PFSK-1 (cell line): ENCODE results near the gene VPS26B.

ENCODE experiments used
- FOXP2 ChIP-seq: optimal IDR thresholded peaks from 2 replicates; pipeline ENCODE3; 2011; ENCODE audit warnings: borderline replicate concordance, control low read depth, inconsistent platforms; ENCODE audit not compliant: insufficient read depth; ENCODE audit errors: extremely low read length, extremely low read depth
- POLR2AphosphoS5 ChIP-seq: IDR thresholded peaks from 2 replicates; pipeline ENCODE4 v1.6.1; 2012; ENCODE audit warnings: low read depth, mild to moderate bottlenecking, control low read depth, low read length, moderate library complexity
- SIN3A ChIP-seq: IDR thresholded peaks from 2 replicates; pipeline ENCODE4 v1.6.1; 2012; ENCODE audit warnings: mild to moderate bottlenecking, low read length, moderate library complexity, borderline replicate concordance; ENCODE audit not compliant: insufficient read depth
- TAF1 ChIP-seq: IDR thresholded peaks from 2 replicates; pipeline ENCODE4 v1.6.1; 2012; ENCODE audit warnings: low read length, control low read depth, borderline replicate concordance; ENCODE audit not compliant: insufficient read depth

DNA sequence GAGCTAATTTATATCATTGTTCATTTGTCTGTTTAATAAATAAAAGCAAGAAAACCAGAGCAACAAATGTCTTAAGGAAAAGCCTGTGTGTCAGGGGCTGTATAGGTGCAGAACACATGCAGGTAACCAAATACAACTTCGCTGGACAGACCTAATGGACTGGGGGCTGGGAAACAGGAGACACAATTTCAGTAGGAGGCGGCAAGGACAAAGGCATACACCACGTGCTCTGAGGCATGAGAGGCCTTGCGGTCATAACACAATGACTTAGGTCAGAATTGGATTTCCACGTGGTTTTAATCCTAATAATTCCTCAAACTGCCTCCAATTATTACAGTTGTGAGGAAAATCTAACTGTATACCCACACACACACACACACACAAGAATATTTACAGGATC, 43.0 kb downstream of the VPS26B start:
- TF ChIP-seq POLR2AphosphoS5 (no peak), TAF1 (no peak), SIN3A (no peak), FOXP2 (no peak)
